ENCODE data around the gene SLC36A4. TPM values are rescaled to one million over a fixed set of nuclear protein-coding genes. Genes with fewer than 3 reads are reported as not detected.

The SLC36A4 gene
- total and polyA plus RNA-seq, 2 of the 13 experiments (the other 11 are each of a cell fraction or from before 2014, with no cell fraction given) = 7.3 to 9.5 TPM

DNA sequence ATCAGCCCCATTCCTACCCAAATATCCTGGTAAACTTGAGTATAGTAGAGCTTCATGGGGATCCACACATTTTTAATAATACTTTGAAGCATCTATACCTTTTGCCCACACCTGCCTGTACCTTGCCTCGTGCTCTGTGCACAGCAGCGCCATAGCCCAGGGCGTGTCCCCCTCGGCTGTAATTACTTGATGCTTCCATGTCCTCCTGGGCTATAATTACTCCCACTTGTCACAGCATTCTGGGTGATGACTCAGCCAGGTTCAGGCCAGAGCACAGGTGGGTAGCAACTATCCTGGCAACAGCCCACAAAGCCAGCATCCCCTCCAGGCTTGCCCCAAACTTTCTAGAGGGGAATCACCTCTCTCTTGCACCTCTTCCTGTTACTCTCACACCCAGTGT is 23.7 kb upstream of the SLC36A4 start:
- no peak overlapping the region for H3K4me3 ChIP-seq (replicated peaks in 1 of 3; ENCODE audit: insufficient read depth in 1 of 3, low read depth in 2 of 3, low read length in 3 of 3)
- intact Hi-C loops (cut with micrococcal nuclease; ENCODE audit: unreplicated experiment) = no loop called here
- DNase-seq (ENCODE audit: low spot score) = no peak
- no peaks in the 10 kb centered on the region for H3K79me2 ChIP-seq (ENCODE audit: insufficient read depth, low read length)
- TF ChIP-seq ZFP90 (CRISPR knock-in tag; IDR thresholded peaks at IDR 0.05; ENCODE audit: borderline replicate concordance) = no peak
- no peak for TF ChIP-seq RFX5 (IDR thresholded peaks at IDR 0.05; ENCODE audit: low read depth, low read length)
- TF ChIP-seq ATM (IDR thresholded peaks at IDR 0.05; ENCODE audit: borderline replicate concordance) = no peak
- TF ChIP-seq ZNF552 (CRISPR knock-in tag; IDR thresholded peaks at IDR 0.05; ENCODE audit: borderline replicate concordance) = no peak
- no peak for TF ChIP-seq DPF2 (CRISPR knock-in tag; IDR thresholded peaks at IDR 0.05; ENCODE audit: borderline replicate concordance, low read depth)
- TF ChIP-seq, protein P1, sequence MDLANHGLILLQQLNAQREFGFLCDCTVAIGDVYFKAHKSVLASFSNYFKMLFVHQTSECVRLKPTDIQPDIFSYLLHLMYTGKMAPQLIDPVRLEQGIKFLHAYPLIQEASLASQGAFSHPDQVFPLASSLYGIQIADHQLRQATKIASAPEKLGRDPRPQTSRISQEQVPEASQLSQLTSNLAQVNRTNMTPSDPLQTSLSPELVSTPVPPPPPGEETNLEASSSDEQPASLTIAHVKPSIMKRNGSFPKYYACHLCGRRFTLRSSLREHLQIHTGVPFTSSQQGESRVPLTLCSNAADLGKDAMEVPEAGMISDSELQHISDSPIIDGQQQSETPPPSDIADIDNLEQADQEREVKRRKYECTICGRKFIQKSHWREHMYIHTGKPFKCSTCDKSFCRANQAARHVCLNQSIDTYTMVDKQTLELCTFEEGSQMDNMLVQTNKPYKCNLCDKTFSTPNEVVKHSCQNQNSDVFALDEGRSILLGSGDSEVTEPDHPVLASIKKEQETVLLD (CRISPR knock-in tag; IDR thresholded peaks at IDR 0.05; ENCODE audit: low read depth) = no peak
- no peak for TF ChIP-seq DR1 (CRISPR knock-in tag; IDR thresholded peaks at IDR 0.05)
- TF ChIP-seq NFYB (CRISPR knock-in tag; IDR thresholded peaks at IDR 0.05) = no peak
- TF ChIP-seq, protein P2, sequence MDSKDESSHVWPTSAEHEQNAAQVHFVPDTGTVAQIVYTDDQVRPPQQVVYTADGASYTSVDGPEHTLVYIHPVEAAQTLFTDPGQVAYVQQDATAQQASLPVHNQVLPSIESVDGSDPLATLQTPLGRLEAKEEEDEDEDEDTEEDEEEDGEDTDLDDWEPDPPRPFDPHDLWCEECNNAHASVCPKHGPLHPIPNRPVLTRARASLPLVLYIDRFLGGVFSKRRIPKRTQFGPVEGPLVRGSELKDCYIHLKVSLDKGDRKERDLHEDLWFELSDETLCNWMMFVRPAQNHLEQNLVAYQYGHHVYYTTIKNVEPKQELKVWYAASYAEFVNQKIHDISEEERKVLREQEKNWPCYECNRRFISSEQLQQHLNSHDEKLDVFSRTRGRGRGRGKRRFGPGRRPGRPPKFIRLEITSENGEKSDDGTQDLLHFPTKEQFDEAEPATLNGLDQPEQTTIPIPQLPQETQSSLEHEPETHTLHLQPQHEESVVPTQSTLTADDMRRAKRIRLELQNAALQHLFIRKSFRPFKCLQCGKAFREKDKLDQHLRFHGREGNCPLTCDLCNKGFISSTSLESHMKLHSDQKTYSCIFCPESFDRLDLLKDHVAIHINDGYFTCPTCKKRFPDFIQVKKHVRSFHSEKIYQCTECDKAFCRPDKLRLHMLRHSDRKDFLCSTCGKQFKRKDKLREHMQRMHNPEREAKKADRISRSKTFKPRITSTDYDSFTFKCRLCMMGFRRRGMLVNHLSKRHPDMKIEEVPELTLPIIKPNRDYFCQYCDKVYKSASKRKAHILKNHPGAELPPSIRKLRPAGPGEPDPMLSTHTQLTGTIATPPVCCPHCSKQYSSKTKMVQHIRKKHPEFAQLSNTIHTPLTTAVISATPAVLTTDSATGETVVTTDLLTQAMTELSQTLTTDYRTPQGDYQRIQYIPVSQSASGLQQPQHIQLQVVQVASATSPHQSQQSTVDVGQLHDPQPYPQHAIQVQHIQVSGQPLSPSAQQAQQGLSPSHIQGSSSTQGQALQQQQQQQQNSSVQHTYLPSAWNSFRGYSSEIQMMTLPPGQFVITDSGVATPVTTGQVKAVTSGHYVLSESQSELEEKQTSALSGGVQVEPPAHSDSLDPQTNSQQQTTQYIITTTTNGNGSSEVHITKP (CRISPR knock-in tag; IDR thresholded peaks at IDR 0.05; ENCODE audit: low read depth) = no peak
- TF ChIP-seq, protein P3, sequence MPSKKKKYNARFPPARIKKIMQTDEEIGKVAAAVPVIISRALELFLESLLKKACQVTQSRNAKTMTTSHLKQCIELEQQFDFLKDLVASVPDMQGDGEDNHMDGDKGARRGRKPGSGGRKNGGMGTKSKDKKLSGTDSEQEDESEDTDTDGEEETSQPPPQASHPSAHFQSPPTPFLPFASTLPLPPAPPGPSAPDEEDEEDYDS (CRISPR knock-in tag; IDR thresholded peaks at IDR 0.05) = no peak
- no peak for TF ChIP-seq SRF (IDR thresholded peaks at IDR 0.05; ENCODE audit: low read depth, low read length)
- no peak for TF ChIP-seq PRMT3 (CRISPR knock-in tag; IDR thresholded peaks at IDR 0.05; ENCODE audit: borderline replicate concordance, low read depth)
- no peak for TF ChIP-seq ELF3 (CRISPR knock-in tag; IDR thresholded peaks at IDR 0.05)
- H3K27me3 ChIP-seq (ENCODE audit: control insufficient read depth in 1 of 2, insufficient read depth in 2 of 2, low read length in 2 of 2) = peaks cover 1 to 6% of the 10 kb centered on the region in 2 experiments; a peak in 4 of 5 replicates
- CTCF ChIA-PET (ENCODE audit: low intra/inter-chr PET ratio, low total read pairs) = no interaction called here
- H4K20me1 ChIP-seq (ENCODE audit: insufficient read depth, low read length) = no peaks in the 10 kb centered on the region
- POLR2A ChIA-PET = no interaction called here
- H2AFZ ChIP-seq (ENCODE audit: low read length) = no peak overlapping the region
- H3K36me3 ChIP-seq (replicated peaks in 1 of 2; ENCODE audit: control insufficient read depth in 1 of 2, insufficient read depth in 2 of 2, low read length in 2 of 2) = no peaks in the 10 kb centered on the region
- no peak overlapping the region for H3K27ac ChIP-seq (ENCODE audit: extremely low read length, insufficient read depth, low read length)
- H3K4me1 ChIP-seq (ENCODE audit: insufficient read depth, low read length) = no peaks in the 10 kb centered on the region
- H3K9ac ChIP-seq (ENCODE audit: insufficient read depth, low read depth, low read length) = no peak overlapping the region
- no peaks in the 10 kb centered on the region for H3K9me3 ChIP-seq (ENCODE audit: low read length)
- no peak for FAIRE-seq
- BruUV-seq (replicated peaks) = no TSS peak
- WGBS (ENCODE audit: low lambda C conversion rate) = 2% methylated on average over 4 of the region's 4 CpGs
- no peak overlapping the region for H3K4me2 ChIP-seq (ENCODE audit: low read depth, low read length)
- in situ Hi-C loops (cut with HindIII; ENCODE audit: extremely low pct_ligation_motif_present, low pct_unique_long_range_greater_than_20kb) = loop anchor here (10.0 kb wide), 1 partner anchor 277 kb away; no protein-coding TSS in a partner anchor
- no peak for ATAC-seq

Data from HepG2 (cell line).